GM12872 (cell line): ENCODE results near the gene PKN2.
A peak's percentile ranks its signal among the peaks of the same experiment; 100 is the strongest.

Source experiments
- TF ChIP-seq, protein P1 (sequence below): IDR thresholded peaks from 3 replicates; pipeline ENCODE4 v1.5.1; 2011; ENCODE audit warnings: low read depth, mild to moderate bottlenecking, low read length, moderate library complexity; ENCODE audit not compliant: insufficient read depth

The PKN2 gene

DNA sequence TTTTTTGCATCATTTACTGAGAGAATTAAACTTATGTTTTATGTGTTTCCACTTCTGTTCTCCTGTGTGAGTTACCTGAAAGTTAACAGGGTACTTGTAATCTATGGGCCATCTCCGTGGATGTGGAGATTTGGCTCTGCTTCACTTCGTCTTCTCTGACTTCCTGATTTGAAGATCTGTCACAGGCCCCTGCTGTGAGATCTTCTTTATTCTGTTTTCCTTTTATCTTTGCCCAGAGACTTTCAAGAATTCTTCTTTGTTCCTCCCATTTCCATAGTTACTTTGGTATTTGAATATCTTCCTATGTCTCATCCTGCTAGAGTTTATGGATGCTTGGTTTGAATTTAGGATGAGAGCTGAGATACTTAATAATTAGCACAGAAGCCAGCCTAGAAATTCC lies 35.4 kb upstream of the PKN2 start:
- TF ChIP-seq, protein P1, sequence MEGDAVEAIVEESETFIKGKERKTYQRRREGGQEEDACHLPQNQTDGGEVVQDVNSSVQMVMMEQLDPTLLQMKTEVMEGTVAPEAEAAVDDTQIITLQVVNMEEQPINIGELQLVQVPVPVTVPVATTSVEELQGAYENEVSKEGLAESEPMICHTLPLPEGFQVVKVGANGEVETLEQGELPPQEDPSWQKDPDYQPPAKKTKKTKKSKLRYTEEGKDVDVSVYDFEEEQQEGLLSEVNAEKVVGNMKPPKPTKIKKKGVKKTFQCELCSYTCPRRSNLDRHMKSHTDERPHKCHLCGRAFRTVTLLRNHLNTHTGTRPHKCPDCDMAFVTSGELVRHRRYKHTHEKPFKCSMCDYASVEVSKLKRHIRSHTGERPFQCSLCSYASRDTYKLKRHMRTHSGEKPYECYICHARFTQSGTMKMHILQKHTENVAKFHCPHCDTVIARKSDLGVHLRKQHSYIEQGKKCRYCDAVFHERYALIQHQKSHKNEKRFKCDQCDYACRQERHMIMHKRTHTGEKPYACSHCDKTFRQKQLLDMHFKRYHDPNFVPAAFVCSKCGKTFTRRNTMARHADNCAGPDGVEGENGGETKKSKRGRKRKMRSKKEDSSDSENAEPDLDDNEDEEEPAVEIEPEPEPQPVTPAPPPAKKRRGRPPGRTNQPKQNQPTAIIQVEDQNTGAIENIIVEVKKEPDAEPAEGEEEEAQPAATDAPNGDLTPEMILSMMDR = no peak

DNA sequence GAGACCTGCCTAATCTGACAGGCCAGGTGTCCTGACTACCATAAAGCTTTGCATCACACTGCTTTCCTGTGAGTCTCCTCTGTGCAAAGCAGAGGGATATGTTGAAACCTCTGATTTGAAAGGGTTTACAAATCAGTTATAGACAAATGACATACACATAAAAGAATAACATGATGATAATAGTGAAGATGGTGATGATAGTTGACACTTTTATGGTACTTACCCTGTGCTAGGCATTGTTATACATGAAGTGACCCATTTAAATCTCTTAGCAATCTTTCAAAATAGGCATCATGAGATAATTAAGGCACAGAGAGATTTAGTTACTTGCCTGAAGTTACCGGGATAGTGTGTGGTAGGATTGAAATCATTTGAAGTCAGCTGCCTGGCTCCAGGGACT lies 34.1 kb upstream of the PKN2 start:
- TF ChIP-seq, protein P1 = no peak

DNA sequence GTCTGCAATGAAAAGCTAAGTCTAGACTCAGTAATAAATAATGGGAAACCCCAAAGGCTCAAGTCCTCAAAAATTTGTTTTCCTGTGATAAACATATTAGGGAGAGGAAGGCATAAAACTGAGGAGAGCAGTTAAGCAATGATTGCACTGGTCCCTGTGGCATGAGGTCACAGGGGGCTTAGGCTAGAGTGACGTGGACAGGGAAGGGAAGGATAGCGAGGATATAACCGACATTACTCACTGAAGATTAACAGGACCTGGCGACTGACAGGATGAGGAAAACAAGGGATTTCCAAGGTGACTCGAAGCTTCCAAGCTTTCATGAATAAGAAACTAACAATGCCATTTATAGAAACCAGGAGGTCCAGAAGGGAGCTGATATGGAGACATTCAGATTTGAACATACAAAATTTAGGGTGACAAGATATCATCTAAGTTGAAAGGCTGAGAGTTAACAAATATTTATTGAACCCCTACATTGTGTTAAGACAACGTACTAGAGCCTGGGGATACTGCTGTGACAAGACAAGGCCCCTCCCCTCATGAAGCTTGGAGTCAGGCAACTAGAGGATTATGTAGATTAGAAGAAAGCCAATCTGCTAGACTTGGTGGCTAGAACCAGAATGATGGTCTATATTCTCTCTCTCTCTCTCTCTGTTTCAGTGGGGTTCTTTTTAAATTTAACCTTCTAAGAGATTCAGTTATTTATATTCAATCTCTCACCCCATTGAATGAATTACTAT lies 33.2 kb upstream of the PKN2 start:
- TF ChIP-seq, protein P1 = no peak

DNA sequence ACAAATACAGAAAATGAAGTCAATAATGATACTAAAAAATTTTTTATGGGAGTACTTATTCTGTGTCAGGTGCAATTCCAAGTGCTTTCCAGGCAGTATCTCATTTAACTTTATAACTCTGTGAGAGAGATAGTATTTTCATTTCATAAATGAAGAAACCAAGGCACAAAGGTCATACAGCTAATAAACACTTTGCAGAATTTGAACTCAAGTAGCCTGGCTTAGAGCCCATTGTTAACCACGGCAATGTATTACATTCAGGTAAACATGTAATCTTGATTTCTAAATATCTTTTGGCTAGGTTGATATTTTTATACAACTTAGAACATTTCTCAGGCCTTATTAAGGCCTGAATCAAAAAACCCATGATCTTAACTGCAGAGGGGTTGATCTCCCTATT lies 28.9 kb upstream of the PKN2 start:
- TF ChIP-seq, protein P1 = no peak

DNA sequence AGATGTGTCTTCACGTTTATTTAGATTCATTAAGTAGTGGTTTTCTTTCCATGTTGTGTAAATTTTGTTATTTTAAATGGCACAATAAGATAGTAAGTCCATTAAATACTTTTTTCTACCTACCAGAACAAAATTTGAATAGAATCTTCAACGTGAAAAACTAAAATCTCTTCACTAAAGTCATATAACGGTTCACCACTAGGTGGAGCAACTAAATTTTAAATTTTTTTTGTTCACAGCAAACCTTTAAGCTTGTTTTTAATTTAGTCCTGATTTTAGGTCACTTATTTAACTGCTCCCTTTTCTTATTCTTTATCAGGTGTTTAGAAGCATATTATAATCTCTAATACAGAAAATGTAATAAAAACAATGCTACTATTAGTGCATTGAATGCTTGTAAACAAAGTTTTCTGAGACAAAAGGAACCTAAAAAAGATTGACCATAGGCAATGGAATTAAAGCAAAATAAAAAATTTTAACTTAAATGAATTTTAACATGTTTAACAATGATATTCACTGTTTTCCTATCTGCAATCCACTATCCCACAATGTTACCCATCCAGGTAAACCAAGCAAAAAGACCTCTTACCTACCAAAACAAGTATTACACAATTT lies 28.3 kb upstream of the PKN2 start:
- TF ChIP-seq, protein P1 = peak; percentile 54

DNA sequence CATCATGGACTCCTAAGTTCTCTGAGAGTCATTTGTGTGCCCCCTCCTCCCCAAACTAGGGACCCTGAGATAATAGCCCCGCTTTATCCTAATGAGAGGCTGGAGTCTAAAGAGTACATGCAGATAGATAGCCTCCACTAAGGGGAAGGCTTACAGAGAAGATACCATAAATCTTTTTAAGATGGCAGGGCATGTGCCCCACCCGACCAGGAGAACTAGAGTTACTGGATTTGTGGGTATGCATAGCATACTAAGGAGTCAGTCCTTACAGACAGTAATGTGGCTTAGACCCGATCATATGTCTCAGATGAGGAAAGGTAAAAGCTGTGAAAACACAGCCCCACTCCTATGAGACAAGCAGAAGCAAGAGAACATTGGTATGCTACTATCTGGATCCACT lies 25.7 kb upstream of the PKN2 start:
- TF ChIP-seq, protein P1 = no peak

DNA sequence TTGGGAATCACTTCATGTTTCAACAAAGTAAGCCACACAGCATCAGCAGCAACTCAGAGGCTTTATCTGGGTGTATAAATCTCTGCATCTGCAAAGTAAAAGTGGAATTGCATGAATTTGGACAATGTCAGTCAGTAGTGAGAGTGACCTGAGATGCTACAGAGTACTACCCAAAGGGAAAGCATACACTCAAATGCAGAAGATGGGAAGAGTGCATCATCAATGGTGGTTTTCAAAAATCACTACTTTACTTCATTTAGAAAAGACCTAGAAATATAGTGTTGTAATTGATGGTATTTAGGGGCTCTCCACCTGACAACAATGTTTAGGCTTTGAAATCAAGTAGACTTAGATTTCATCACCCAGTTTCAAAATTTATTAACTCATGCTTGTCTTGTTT lies 24.5 kb upstream of the PKN2 start:
- TF ChIP-seq, protein P1 = no peak
